Activated CD4-positive, alpha-beta T cell treated with anti-CD3 and anti-CD28 coated beads, Interleukin-2, amount 50 U/mL, for 24 hours (primary cell): ENCODE data around the gene COLGALT1.

Experiments
- DNase-seq, 2 donors: peaks; one replicate each; pipeline ENCODE4 v3.0.0-alpha.2; 2020; ENCODE audit warnings: low read depth in 1 of 2, low spot score in 1 of 2

Gene COLGALT1

DNA sequence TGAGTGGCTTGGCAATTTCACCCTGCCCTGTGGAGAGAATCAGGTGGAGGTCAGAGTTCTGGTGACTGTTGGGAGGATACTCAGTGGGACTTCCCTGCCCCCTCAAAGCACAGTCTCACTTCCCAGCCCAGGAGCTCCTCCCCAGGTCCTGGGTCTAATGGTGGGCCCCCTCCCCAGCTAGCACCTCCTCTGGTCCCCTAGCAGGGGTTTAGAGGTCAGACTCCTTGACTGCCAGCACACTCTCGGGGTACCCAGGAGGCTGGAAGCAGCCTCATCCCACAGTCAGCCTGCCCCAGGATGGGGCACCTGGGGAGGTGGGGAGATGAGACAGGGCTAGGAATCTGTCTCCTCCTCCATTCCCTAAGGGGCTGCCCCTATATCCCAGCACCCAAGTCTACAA lies 65.2 kb downstream of the COLGALT1 start:
- no peak for DNase-seq

DNA sequence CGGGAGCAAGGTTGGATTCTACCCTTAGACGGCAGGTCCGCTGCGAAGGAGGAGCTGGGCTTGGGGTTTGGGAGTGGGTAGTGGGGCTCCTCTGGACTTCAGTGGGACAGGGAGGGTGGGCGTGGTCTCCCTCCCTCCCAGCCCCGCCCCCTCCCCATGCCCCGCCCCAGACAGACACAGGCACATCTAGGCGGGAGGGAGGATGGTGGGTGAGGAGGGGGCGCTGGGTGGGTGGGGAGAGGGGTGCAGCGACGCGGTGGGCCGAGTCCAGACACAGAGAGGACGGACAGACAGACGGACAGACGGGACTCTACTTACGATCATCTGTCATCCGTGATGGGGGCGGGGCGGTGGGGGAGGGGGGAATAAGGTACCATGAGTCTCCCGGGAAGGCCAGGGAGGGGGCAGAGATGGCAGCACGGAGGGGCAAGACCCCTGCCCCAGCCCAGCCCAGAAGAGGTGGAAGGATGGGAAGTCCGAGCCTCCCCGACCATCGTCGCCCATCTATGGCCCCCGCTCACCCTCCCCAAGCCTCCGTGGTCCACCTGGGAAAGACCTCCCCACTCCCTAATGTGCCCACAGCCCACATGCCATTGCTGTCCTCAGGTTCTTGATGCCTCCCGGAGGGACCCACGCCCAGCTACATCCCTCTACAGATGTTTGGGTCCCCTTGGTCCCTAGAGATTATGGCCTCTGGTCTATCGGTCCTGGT lies 67.9 kb downstream of the COLGALT1 start:
- DNase-seq = no peak

DNA sequence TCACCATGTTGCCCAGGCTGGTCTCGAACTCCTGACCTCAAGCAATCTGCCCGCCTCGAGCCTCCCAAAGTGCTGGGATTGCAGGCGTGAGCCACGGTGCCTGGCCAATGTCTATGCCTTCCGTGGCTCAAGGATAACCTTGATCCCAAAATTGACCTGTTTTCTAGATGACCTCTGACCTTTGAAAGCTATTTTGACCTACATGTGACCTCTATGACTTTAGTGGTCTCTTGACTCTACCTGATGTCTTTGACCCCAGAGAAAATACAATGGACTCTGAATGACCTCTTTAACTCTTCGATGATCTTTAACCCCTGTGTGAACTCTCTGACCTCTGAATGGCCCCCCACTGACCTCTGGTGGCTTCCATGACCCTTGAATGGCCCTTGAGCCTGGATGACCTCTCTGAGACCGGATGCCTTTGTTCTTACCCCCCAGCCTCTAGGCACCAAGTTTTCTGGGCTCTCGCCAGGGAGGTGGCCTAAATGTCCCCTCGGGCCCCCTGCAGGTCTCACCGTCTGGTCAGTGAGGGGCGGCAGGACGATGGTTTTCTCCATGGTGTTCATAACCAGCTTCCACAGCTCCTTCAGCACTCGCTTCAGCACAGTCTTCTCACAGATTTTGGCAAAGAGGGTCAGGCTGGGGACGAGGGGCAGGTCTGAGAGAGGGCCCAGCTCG lies 69.0 kb downstream of the COLGALT1 start:
- DNase-seq = no peak

DNA sequence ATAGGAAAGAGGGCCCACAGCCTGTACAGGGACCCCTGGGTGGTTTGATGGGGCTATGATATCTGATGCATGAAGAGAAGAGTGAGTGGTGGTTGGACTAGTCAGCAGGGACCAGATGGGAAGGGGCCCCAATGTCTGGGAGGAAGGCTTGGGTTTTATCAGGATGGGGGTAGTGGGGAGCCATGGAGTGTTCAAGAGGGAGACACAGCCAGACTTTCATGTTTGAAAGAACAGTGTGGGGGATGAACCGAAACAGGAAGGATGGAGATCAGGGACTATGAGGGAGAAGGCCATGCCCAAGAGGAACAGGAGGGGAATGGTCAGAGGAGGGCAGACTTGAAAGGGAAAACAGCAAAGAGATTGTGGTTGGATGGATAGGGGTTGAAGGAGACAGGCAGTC lies 69.6 kb downstream of the COLGALT1 start:
- DNase-seq = no peak

DNA sequence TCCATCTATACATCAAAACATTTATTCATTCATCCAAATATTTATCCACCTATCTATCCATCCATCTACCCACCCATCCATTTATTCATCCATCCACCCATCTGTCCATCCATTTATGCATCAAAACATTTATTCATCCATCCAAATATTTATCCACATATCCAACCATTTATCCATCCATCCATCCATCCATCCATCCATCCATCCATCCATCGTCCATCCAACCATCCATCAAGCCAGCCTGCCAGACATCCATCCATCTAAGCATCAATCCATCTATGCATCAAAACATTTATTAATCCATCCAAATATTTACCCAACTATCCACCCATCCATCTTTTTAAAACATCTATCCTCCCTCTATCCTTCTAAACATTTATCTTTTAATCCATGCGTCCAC lies 70.5 kb downstream of the COLGALT1 start:
- DNase-seq = no peak

DNA sequence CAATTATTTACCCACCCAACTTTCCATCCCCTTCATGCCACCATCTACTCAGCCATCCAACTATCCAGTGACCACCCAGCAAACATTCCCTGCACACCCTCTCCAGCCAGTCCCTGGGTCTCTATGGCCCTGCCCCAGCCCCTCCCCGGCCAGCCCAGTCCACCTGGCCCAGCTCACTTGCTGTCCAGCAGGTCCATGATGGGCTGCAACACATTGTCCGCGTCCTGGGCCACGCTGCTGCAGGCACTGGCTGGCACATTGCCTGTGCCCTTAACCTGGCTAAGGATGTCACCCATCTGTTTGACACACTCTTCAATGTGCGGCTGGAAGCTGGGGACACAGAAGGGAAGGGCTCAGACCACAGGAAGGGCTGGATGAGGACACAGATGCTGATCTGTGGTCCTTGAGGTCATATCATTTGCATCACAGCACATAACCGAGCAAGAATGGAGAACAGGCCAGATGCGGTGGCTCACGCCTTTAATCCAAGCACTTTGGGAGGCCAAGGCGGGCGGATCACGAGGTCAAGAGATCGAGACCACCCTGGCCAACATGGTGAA lies 71.1 kb downstream of the COLGALT1 start:
- no peak for DNase-seq

DNA sequence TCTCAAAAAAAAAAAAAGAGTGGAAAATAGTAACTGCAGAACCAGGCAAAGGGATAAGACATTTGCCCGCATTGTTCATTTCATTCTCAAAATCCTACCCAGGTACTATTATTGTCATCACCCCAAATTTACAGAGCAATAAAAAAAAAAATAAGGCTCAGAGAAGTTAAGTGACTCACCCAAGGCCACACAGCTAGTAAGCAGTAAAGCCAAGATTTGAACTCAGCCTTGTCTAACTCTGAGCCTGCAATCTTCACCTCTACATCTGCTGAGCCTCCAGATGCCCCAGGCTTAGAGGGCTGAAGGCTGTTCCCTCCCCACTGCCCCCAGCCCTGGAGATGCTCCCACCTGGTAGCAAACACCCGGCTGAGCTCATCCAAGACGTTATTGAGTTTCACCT lies 71.7 kb downstream of the COLGALT1 start:
- no peak for DNase-seq

DNA sequence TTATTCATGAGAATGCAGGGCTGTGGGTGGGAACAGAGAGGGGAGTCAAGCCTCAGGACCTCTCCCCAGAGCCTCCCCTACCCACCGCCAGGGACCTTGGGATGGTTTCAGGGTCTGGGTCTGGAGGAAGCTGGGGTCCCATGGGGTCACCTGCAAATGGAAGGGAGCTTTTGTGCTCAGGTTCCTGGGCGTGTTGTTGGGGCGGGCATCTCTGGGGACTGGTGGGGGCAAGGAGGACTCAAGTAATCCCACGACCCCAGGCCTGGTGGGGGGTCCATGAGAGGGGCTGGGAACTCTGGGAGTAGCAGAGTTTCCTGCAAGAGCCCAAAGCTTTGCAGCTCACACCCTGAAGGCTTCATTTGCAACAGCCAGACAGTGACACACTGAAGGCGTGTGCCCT lies 72.5 kb downstream of the COLGALT1 start:
- DNase-seq = no peak

DNA sequence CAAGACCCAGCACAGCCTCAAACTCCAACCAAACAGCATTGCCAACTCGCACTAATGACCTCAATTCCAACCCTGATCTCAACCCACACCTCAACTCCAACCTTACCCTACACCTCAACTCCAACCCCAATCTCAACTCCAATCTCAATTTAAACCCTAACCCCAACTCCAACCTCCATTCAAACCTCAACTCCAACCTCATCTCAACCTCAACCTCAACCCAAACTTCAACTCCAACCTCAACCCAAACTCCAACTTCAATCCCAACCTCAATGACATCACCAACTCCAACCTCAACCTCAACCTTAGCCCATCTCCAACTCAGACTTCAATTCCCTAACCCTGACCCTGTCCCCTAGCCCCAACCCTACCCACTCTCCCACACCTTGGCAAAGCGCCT lies 74.3 kb downstream of the COLGALT1 start:
- DNase-seq = no peak

DNA sequence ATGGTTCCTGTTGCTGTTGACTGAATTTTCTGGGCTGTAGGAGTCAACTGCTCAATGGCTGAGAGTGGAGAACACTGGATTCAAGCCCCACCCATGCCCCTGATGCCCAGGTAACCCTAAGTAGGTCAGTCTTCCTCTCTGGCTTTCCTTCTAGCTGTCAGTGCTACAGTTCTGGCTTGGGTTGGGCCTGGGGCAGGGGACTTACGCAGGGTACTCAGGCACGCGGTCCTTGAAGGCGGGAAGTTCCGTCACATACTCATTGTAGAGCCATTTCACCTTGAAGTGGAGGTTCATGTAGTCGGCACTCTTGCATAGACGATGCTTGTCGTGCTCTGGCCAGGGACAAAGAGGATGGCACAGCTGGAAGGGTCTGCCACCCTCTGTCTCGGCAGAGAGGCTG lies 77.1 kb downstream of the COLGALT1 start:
- DNase-seq = no peak
